Myocyte (in vitro differentiated cells): ENCODE results near the gene ZNF175. TPM values are rescaled to one million over a fixed set of nuclear protein-coding genes. Genes with fewer than 3 reads are reported as not detected.

Source experiments
- DNase-seq: peaks from one replicate; pipeline ENCODE4 v3.0.0-alpha.2; 2012; ENCODE audit warnings: low read depth
- total RNA-seq: library from RNA; depleted of rRNA; stranded (reverse); fragments of >200 nt; gene quantifications from 2 replicates; pipeline ENCODE4 v1.2.3, GENCODE V29; 2014

The ZNF175 gene
- total RNA-seq, 1 donor from 2014 or later = 4.5 TPM

GRCh38 chr19:51587264-51588191 lies 16.4 kb downstream of the ZNF175 start:
- no peak for DNase-seq

- no peak for DNase-seq
Measured at GRCh38 chr19:51589511-51589910, 18.4 kb downstream of the ZNF175 start.

- no peak for DNase-seq
Measured at GRCh38 chr19:51590441-51590840, 19.4 kb downstream of the ZNF175 start.

GRCh38 chr19:51592521-51592920 lies 21.4 kb downstream of the ZNF175 start:
- no peak for DNase-seq

- DNase-seq = no peak
Measured at GRCh38 chr19:51593138-51593890, 22.2 kb downstream of the ZNF175 start.

- peak; percentile 98 for DNase-seq
Measured at GRCh38 chr19:51593969-51594773, 23.1 kb downstream of the ZNF175 start.

- no peak for DNase-seq
Measured at GRCh38 chr19:51594774-51595109, 23.7 kb downstream of the ZNF175 start.

GRCh38 chr19:51595190-51596175 lies 24.4 kb downstream of the ZNF175 start:
- DNase-seq = no peak

GRCh38 chr19:51598159-51598915 lies 27.3 kb downstream of the ZNF175 start:
- DNase-seq = no peak

GRCh38 chr19:51599084-51599483 lies 28.0 kb downstream of the ZNF175 start:
- no peak for DNase-seq

- no peak for DNase-seq
Measured at GRCh38 chr19:51600940-51601580, 30.0 kb downstream of the ZNF175 start.

GRCh38 chr19:51602189-51602854 lies 31.2 kb downstream of the ZNF175 start:
- no peak for DNase-seq

GRCh38 chr19:51607077-51607476 lies 36.0 kb downstream of the ZNF175 start:
- DNase-seq = no peak

- DNase-seq = peak; percentile 79
Measured at GRCh38 chr19:51607920-51608562, 37.0 kb downstream of the ZNF175 start.

GRCh38 chr19:51610576-51610975 lies 39.5 kb downstream of the ZNF175 start:
- no peak for DNase-seq

GRCh38 chr19:51614789-51615188 lies 43.7 kb downstream of the ZNF175 start:
- DNase-seq = no peak

- DNase-seq = no peak
Measured at GRCh38 chr19:51615991-51616390, 44.9 kb downstream of the ZNF175 start.

- DNase-seq = no peak
Measured at GRCh38 chr19:51621178-51621577, 50.1 kb downstream of the ZNF175 start.
